Astrocyte (in vitro differentiated cells and primary cell): Measurements from ENCODE around the gene ZSWIM3.

ENCODE experiments used
- CTCF ChIP-seq: IDR thresholded peaks from 2 replicates; pipeline ENCODE4 v1.5.1; 2011; ENCODE audit warnings: low read depth, mild to moderate bottlenecking, inconsistent platforms, low read length, moderate library complexity; ENCODE audit not compliant: insufficient read depth
- EZH2 ChIP-seq: IDR thresholded peaks from 2 replicates; pipeline ENCODE4 v1.6.1; 2012; ENCODE audit warnings: mild to moderate bottlenecking, low read length, inconsistent platforms; ENCODE audit not compliant: insufficient read depth

- TF ChIP-seq CTCF (no peak), EZH2 (no peak)
Observed at GRCh38 chr20:45861221-45862075, 4.0 kb downstream of the ZSWIM3 start.
